ENCODE measurements around the gene SPACA7. TPM values are rescaled to one million over a fixed set of nuclear protein-coding genes. Genes with fewer than 3 reads are reported as not detected.

SPACA7 gene
- total RNA-seq, 2 donors from 2014 or later: not detected

GRCh38 chr13:112457485-112457884 is 81.3 kb downstream of the SPACA7 start:
- H3K9me3 ChIP-seq: peaks cover 0 to 18% of the 10 kb centered on the region in 2 donors
- no peaks in the 10 kb centered on the region for H3K36me3 ChIP-seq
- no peak overlapping the region for H3K4me3 ChIP-seq
- no peaks in the 10 kb centered on the region for H3K27me3 ChIP-seq
- TF ChIP-seq CTCF (IDR thresholded peaks at IDR 0.05): no peak
- H3K4me1 ChIP-seq: no peaks in the 10 kb centered on the region
- peak; percentile 36 for DNase-seq (ENCODE audit: low spot score)
- H3K27ac ChIP-seq: no peak overlapping the region

- Histone ChIP-seq H3K27ac (no peak overlapping the region), H3K4me3 (no peak overlapping the region), H3K27me3 (no peaks in the 10 kb centered on the region), H3K36me3 (no peaks in the 10 kb centered on the region), H3K9me3 (peaks cover 0 to 21% of the 10 kb centered on the region in 2 donors), H3K4me1 (no peaks in the 10 kb centered on the region)
- DNase-seq (ENCODE audit: low spot score): peak; percentile 21
- TF ChIP-seq CTCF (IDR thresholded peaks at IDR 0.05): no peak
These were observed 86.3 kb downstream of the SPACA7 start for GRCh38 chr13:112462408-112462807.

- peaks cover 0 to 14% of the 10 kb centered on the region in 2 donors for H3K9me3 ChIP-seq
- peak; percentile 38 for DNase-seq (ENCODE audit: low spot score)
- no peak for TF ChIP-seq CTCF (IDR thresholded peaks at IDR 0.05)
These were observed 88.6 kb downstream of the SPACA7 start for GRCh38 chr13:112464720-112465119.

GRCh38 chr13:112465251-112466131 is 89.3 kb downstream of the SPACA7 start:
- no peak overlapping the region for H3K27ac ChIP-seq
- DNase-seq (ENCODE audit: low spot score): no peak
- no peaks in the 10 kb centered on the region for H3K27me3 ChIP-seq
- no peak overlapping the region for H3K4me3 ChIP-seq
- no peak for TF ChIP-seq CTCF (IDR thresholded peaks at IDR 0.05)
- H3K36me3 ChIP-seq: no peaks in the 10 kb centered on the region
- peaks cover 0 to 8% of the 10 kb centered on the region in 2 donors for H3K9me3 ChIP-seq
- H3K4me1 ChIP-seq: no peaks in the 10 kb centered on the region

More at GRCh38 chr13:112464720-112465119, 88.6 kb downstream of the SPACA7 start:
- no peaks in the 10 kb centered on the region for H3K4me1 ChIP-seq
- no peak overlapping the region for H3K4me3 ChIP-seq
- no peaks in the 10 kb centered on the region for H3K36me3 ChIP-seq
- H3K27ac ChIP-seq: no peak overlapping the region
- no peaks in the 10 kb centered on the region for H3K27me3 ChIP-seq

GRCh38 chr13:112466132-112467058 is 90.2 kb downstream of the SPACA7 start:
- H3K27me3 ChIP-seq: no peaks in the 10 kb centered on the region
- no peaks in the 10 kb centered on the region for H3K4me1 ChIP-seq
- H3K36me3 ChIP-seq: no peaks in the 10 kb centered on the region
- TF ChIP-seq CTCF (IDR thresholded peaks at IDR 0.05): no peak
- DNase-seq (ENCODE audit: low spot score): no peak
- no peak overlapping the region for H3K4me3 ChIP-seq
- H3K9me3 ChIP-seq: peaks cover 0 to 8% of the 10 kb centered on the region in 2 donors
- H3K27ac ChIP-seq: no peak overlapping the region
